Measurements from ENCODE around the gene GSTM5. TPM values are rescaled to one million over a fixed set of nuclear protein-coding genes. Genes with fewer than 3 reads are reported as not detected.
"Not testable (repeated sequence)": the region's sequence is repeated elsewhere in the genome, so short reads cannot be mapped to it uniquely, and the experiment has no call there.

GSTM5 gene
- total and polyA plus RNA-seq, 7 experiments from 2014 or later: 0.42 to 0.81 TPM; not detected in 5

- POLR2A ChIA-PET: no interaction called here
These were observed 20.3 kb upstream of the GSTM5 start for GRCh38 chr1:109691759-109692158.

DNA sequence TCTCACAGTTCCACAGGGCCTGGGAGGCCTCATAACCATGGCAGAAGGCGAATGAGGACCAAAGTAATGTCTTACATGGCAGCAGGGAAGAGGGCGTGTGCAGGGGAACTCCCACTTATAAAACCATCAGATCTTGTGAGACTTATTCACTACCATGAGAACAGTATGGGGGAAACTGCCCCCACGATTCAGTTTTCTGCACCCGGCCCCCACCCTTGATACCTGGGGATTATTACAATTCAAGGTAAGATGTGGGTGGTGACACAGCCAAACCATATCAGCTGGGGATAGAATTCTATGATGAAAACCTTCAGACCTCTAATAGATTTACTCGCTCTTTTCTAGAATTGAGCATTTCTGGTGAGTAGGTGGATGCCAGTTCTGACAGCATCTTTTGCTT is 17.7 kb upstream of the GSTM5 start:
- H3K4me3 Mint-ChIP-seq; H3K9me3 Mint-ChIP-seq; intact Hi-C loops (cut with micrococcal nuclease); H3K27ac Mint-ChIP-seq; H3K36me3 ChIP-seq (ENCODE audit: control insufficient read depth in 2 of 3, insufficient read depth in 3 of 3, low read length in 3 of 3); H3K4me1 ChIP-seq (ENCODE audit: control insufficient read depth in 2 of 2, insufficient read depth in 2 of 2, low read length in 2 of 2); CTCF ChIA-PET; H3K27me3 Mint-ChIP-seq; H3K27me3 ChIP-seq (ENCODE audit: control insufficient read depth in 2 of 2, insufficient read depth in 2 of 2, low read length in 2 of 2); DNase-seq; POLR2A ChIA-PET; H3K9me3 ChIP-seq (ENCODE audit: control insufficient read depth in 2 of 3, low read length in 3 of 3); H3K4me3 ChIP-seq (ENCODE audit: low read length); H3K27ac ChIP-seq (ENCODE audit: low read depth, low read length); ATAC-seq: not testable (repeated sequence)
- Mint-ChIP-seq H3K4me1 (peaks cover 0 to 14% (median 0%) of the 10 kb centered on the region in 7 donors), H3K36me3 (peaks cover 0 to 16% (median 10%) of the 10 kb centered on the region in 5 donors)

More at GRCh38 chr1:109691759-109692158, 20.3 kb upstream of the GSTM5 start:
- H3K27ac ChIP-seq (ENCODE audit: low read depth, low read length): no peak overlapping the region
- Mint-ChIP-seq H3K4me3 (no peak overlapping the region), H3K27ac (no peak overlapping the region), H3K36me3 (peaks cover 0 to 15% (median 8%) of the 10 kb centered on the region in 5 donors), H3K9me3 (no peaks in the 10 kb centered on the region), H3K4me1 (peaks cover 0 to 27% (median 8%) of the 10 kb centered on the region in 7 donors), H3K27me3 (no peaks in the 10 kb centered on the region)
- no peaks in the 10 kb centered on the region for H3K9me3 ChIP-seq (ENCODE audit: control insufficient read depth in 2 of 3, low read length in 3 of 3)
- intact Hi-C loops (cut with micrococcal nuclease): no loop called here
- ATAC-seq: no peak
- no peak overlapping the region for H3K4me3 ChIP-seq (ENCODE audit: low read length)
- H3K4me1 ChIP-seq (ENCODE audit: control insufficient read depth in 2 of 2, insufficient read depth in 2 of 2, low read length in 2 of 2): no peaks in the 10 kb centered on the region
- H3K36me3 ChIP-seq (ENCODE audit: control insufficient read depth in 2 of 3, insufficient read depth in 3 of 3, low read length in 3 of 3): no peaks in the 10 kb centered on the region
- no peaks in the 10 kb centered on the region for H3K27me3 ChIP-seq (ENCODE audit: control insufficient read depth in 2 of 2, insufficient read depth in 2 of 2, low read length in 2 of 2)
- DNase-seq: no peak
- CTCF ChIA-PET: no interaction called here

GRCh38 chr1:109695138-109695537 is 16.9 kb upstream of the GSTM5 start:
- POLR2A ChIA-PET; H3K27ac Mint-ChIP-seq; DNase-seq; H3K27me3 Mint-ChIP-seq; H3K36me3 ChIP-seq (ENCODE audit: control insufficient read depth in 2 of 3, insufficient read depth in 3 of 3, low read length in 3 of 3); intact Hi-C loops (cut with micrococcal nuclease); H3K27ac ChIP-seq (ENCODE audit: low read depth, low read length); H3K9me3 ChIP-seq (ENCODE audit: control insufficient read depth in 2 of 3, low read length in 3 of 3); ATAC-seq; H3K4me1 ChIP-seq (ENCODE audit: control insufficient read depth in 2 of 2, insufficient read depth in 2 of 2, low read length in 2 of 2); H3K9me3 Mint-ChIP-seq; H3K4me3 Mint-ChIP-seq; CTCF ChIA-PET; H3K4me1 Mint-ChIP-seq; H3K27me3 ChIP-seq (ENCODE audit: control insufficient read depth in 2 of 2, insufficient read depth in 2 of 2, low read length in 2 of 2); H3K4me3 ChIP-seq (ENCODE audit: low read length): not testable (repeated sequence)
- H3K36me3 Mint-ChIP-seq: peaks cover 0 to 16% (median 8%) of the 10 kb centered on the region in 5 donors

GRCh38 chr1:109697066-109697465 is 15.0 kb upstream of the GSTM5 start:
- Mint-ChIP-seq H3K4me1 (peaks cover 0 to 2% (median 0%) of the 10 kb centered on the region in 7 donors), H3K4me3 (no peak overlapping the region), H3K9me3 (no peaks in the 10 kb centered on the region), H3K27ac (no peak overlapping the region), H3K27me3 (no peaks in the 10 kb centered on the region), H3K36me3 (peaks cover 0 to 8% (median 5%) of the 10 kb centered on the region in 5 donors)
- Histone ChIP-seq H3K36me3 (ENCODE audit: control insufficient read depth in 2 of 3, insufficient read depth in 3 of 3, low read length in 3 of 3) (no peaks in the 10 kb centered on the region), H3K9me3 (ENCODE audit: control insufficient read depth in 2 of 3, low read length in 3 of 3) (no peaks in the 10 kb centered on the region), H3K4me1 (ENCODE audit: control insufficient read depth in 2 of 2, insufficient read depth in 2 of 2, low read length in 2 of 2) (no peaks in the 10 kb centered on the region), H3K4me3 (ENCODE audit: low read length) (no peak overlapping the region), H3K27me3 (ENCODE audit: control insufficient read depth in 2 of 2, insufficient read depth in 2 of 2, low read length in 2 of 2) (no peaks in the 10 kb centered on the region), H3K27ac (ENCODE audit: low read depth, low read length) (no peak overlapping the region)
- ATAC-seq (no peak), DNase-seq (no peak)
- intact Hi-C loops (cut with micrococcal nuclease): no loop called here
- POLR2A ChIA-PET: no interaction called here
- CTCF ChIA-PET: no interaction called here

GRCh38 chr1:109697861-109698260 is 14.2 kb upstream of the GSTM5 start:
- DNase-seq; CTCF ChIA-PET; H3K27me3 ChIP-seq (ENCODE audit: control insufficient read depth in 2 of 2, insufficient read depth in 2 of 2, low read length in 2 of 2); H3K9me3 Mint-ChIP-seq; H3K4me3 Mint-ChIP-seq; POLR2A ChIA-PET; H3K36me3 Mint-ChIP-seq; H3K27ac Mint-ChIP-seq; H3K36me3 ChIP-seq (ENCODE audit: control insufficient read depth in 2 of 3, insufficient read depth in 3 of 3, low read length in 3 of 3); H3K9me3 ChIP-seq (ENCODE audit: control insufficient read depth in 2 of 3, low read length in 3 of 3); H3K4me1 ChIP-seq (ENCODE audit: control insufficient read depth in 2 of 2, insufficient read depth in 2 of 2, low read length in 2 of 2); H3K27me3 Mint-ChIP-seq; H3K4me3 ChIP-seq (ENCODE audit: low read length); ATAC-seq; intact Hi-C loops (cut with micrococcal nuclease); H3K27ac ChIP-seq (ENCODE audit: low read depth, low read length); H3K4me1 Mint-ChIP-seq: not testable (repeated sequence)

DNA sequence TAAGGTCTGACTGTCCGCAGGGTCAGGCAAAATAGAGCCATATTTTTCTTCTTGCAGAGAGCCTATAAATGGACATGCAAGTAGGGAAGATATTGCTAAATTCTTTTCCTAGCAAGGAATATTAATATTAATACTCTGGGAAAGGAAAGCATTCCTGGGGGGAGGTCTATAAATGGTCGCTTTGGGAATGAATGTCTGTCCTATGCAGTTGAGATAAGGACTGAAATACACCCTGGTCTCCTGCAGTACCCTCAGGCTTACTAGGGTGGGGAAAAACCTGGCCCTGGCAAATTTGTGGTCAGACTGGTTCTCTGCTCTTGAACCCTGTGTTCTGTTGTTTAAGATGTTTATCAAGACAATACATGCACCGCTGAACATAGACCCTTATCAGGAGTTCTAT is 9.1 kb upstream of the GSTM5 start:
- H3K9me3 ChIP-seq (ENCODE audit: control insufficient read depth in 2 of 3, low read length in 3 of 3); H3K4me3 Mint-ChIP-seq; H3K4me1 ChIP-seq (ENCODE audit: control insufficient read depth in 2 of 2, insufficient read depth in 2 of 2, low read length in 2 of 2); H3K36me3 ChIP-seq (ENCODE audit: control insufficient read depth in 2 of 3, insufficient read depth in 3 of 3, low read length in 3 of 3); H3K27ac ChIP-seq (ENCODE audit: low read depth, low read length); DNase-seq; H3K27ac Mint-ChIP-seq; H3K4me1 Mint-ChIP-seq; H3K27me3 ChIP-seq (ENCODE audit: control insufficient read depth in 2 of 2, insufficient read depth in 2 of 2, low read length in 2 of 2); H3K4me3 ChIP-seq (ENCODE audit: low read length); POLR2A ChIA-PET; ATAC-seq; CTCF ChIA-PET: not testable (repeated sequence)
- H3K9me3 Mint-ChIP-seq: peaks cover 0 to 22% (median 2%) of the 10 kb centered on the region in 11 donors
- intact Hi-C loops (cut with micrococcal nuclease): loop anchor here in 1 of 2 donors (5.0 kb wide), 1 partner anchor 61 kb away; no protein-coding TSS in a partner anchor
- H3K36me3 Mint-ChIP-seq: peaks cover under 1 to 44% (median 16%) of the 10 kb centered on the region in 5 donors
- peaks cover 0 to 12% (median 0%) of the 10 kb centered on the region in 5 donors for H3K27me3 Mint-ChIP-seq

DNA sequence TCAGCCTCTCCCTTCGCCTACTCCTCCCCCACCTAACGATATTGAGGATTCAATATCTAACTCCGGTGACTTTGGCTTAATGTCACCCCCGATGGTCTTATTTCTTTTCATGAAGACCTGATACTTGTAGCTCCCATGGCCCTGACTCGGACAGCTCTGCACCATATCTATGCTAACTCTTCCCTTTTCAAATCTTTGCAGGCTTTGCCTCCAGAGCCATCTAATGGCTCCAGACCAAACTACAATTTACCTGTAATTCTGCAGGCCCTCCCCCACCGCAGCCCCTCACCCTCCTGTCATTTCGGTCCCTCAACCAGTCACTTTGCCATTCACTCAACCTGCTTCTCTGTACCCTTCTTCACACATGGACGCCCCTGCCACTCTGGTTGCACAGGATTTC is 7.9 kb upstream of the GSTM5 start:
- H3K4me1 Mint-ChIP-seq: peaks cover 0 to 1% (median 0%) of the 10 kb centered on the region in 7 donors
- Histone ChIP-seq H3K36me3 (ENCODE audit: control insufficient read depth in 2 of 3, insufficient read depth in 3 of 3, low read length in 3 of 3) (no peaks in the 10 kb centered on the region), H3K4me3 (ENCODE audit: low read length) (no peak overlapping the region), H3K27me3 (ENCODE audit: control insufficient read depth in 2 of 2, insufficient read depth in 2 of 2, low read length in 2 of 2) (no peaks in the 10 kb centered on the region), H3K27ac (ENCODE audit: low read depth, low read length) (no peak overlapping the region), H3K4me1 (ENCODE audit: control insufficient read depth in 2 of 2, insufficient read depth in 2 of 2, low read length in 2 of 2) (no peaks in the 10 kb centered on the region), H3K9me3 (ENCODE audit: control insufficient read depth in 2 of 3, low read length in 3 of 3) (no peaks in the 10 kb centered on the region)
- no peak overlapping the region for H3K27ac Mint-ChIP-seq
- peaks cover 3 to 35% (median 11%) of the 10 kb centered on the region in 11 donors for H3K9me3 Mint-ChIP-seq
- ATAC-seq (no peak), DNase-seq (no peak)
- ChIA-PET POLR2A (no interaction called here), CTCF (no interaction called here)
- H3K36me3 Mint-ChIP-seq: peaks cover 5 to 49% (median 21%) of the 10 kb centered on the region in 5 donors
- peaks cover 0 to 12% (median 0%) of the 10 kb centered on the region in 5 donors for H3K27me3 Mint-ChIP-seq
- intact Hi-C loops (cut with micrococcal nuclease): loop anchor here in 1 of 2 donors (5.0 kb wide), 1 partner anchor 62 kb away; no protein-coding TSS in a partner anchor
- H3K4me3 Mint-ChIP-seq: no peak overlapping the region
